Esophagus muscularis mucosa (tissue), 4 donors: Measurements from ENCODE around the gene DGLUCY. TPM values are rescaled to one million over a fixed set of nuclear protein-coding genes. Genes with fewer than 3 reads are reported as not detected.

Experiments used
- DNase-seq: peaks from one replicate; pipeline ENCODE4 v3.0.0-alpha.2; 2017; ENCODE audit errors: extremely low spot score
- H3K27ac ChIP-seq, 4 donors: fragments of 200-600 bp; sonication (generic); replicated peaks in 1 of 4; 1 replicate in 3 of 4; 2 replicates in 1 of 4; pipeline ENCODE4 v1.5.1; 2016 to 2019; ENCODE audit warnings: mild to moderate bottlenecking in 1 of 4
- H3K27me3 ChIP-seq, 4 donors: fragments of 200-600 bp; sonication (generic); one replicate each; pipeline versions ENCODE4 v1.5.1 to v1.6.0; 2016 to 2019
- H3K36me3 ChIP-seq, 4 donors: fragments of 200-600 bp; sonication (generic); one replicate each; pipeline ENCODE4 v1.5.1; 2016 to 2019
- H3K4me1 ChIP-seq, 4 donors: fragments of 200-600 bp; sonication (generic); one replicate each; pipeline ENCODE4 v1.5.1; 2016 to 2019
- H3K4me3 ChIP-seq, 4 donors: fragments of 200-600 bp; sonication (generic); 1 replicate in 2 of 4; 2 replicates in 2 of 4; pipeline ENCODE4 v1.5.1; 2016 to 2019; ENCODE audit warnings: mild to moderate bottlenecking in 4 of 4, moderate library complexity in 1 of 4
- H3K9me3 ChIP-seq, 4 donors: fragments of 200-600 bp; sonication (generic); 1 replicate in 3 of 4; 2 replicates in 1 of 4; pipeline ENCODE4 v1.5.1; 2016 to 2019
- EP300 ChIP-seq: sonication (generic); formaldehyde crosslinking; IDR thresholded peaks from one replicate; pipeline ENCODE4 v1.6.1; 2017; ENCODE audit warnings: antibody characterized with exemption
- POLR2A ChIP-seq: fragments of 450-650 bp; IDR thresholded peaks from one replicate; pipeline ENCODE4 v1.6.1; 2017; ENCODE audit warnings: antibody characterized with exemption, moderate library complexity, mild to moderate bottlenecking, low read depth
- POLR2AphosphoS5 ChIP-seq, 2 donors: sonication (generic); formaldehyde crosslinking; IDR thresholded peaks; one replicate each; pipeline ENCODE4 v1.6.1; 2017; ENCODE audit warnings: antibody characterized with exemption in 2 of 2
- WGBS: methylation state at CpG from one replicate; pipeline ENCODE4 v1.1.5; 2018; 5-methylcytosine and 5-hydroxymethylcytosine counted together
- intact Hi-C: fragments of 100-400 bp; cut with DNase I; formaldehyde crosslinking; loops from one replicate; pipeline ENCODE4 v1.15.1; 2023
- total RNA-seq, 4 donors: library from RNA; depleted of rRNA; stranded (reverse); fragments of >200 nt; gene quantifications; one replicate each; pipeline versions ENCODE4 v1.1.0 to v1.2.1, GENCODE V29; 2016
- TF ChIP-seq, protein P1 (sequence below), 3 experiments: fragments of 200-600 bp in 2 of 3; fragments of 450-650 bp in 1 of 3; sonication (generic) in 2 of 3; IDR thresholded peaks; one replicate each; pipeline ENCODE4 v1.5.1; 2017 to 2019; ENCODE audit warnings: antibody characterized with exemption in 3 of 3, mild to moderate bottlenecking in 2 of 3, moderate library complexity in 1 of 3

The DGLUCY gene
- total RNA-seq, 4 donors from 2014 or later, result 47.2 to 88.2 (median 66.5) TPM

DNA sequence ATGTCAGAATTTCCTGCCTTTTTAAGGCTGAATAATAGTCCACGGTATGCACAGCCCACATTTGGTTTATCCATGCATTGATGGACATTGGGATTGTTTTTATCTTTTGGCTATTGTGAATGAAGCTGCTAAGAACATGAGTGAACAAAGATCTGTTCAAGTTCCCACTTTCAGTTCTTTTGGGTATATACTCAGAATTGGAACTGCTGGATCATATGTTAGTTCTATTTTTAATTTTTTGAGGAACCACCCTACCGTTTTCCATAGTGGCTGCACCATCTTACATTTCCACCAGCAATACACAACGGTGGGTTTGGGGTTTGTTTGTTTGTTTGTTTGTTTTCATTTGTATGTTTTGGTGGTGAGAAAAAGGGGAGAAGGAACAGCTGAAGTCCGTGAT, 124.2 kb downstream of the DGLUCY start:
- no peak for DNase-seq
- TF ChIP-seq, protein P1, sequence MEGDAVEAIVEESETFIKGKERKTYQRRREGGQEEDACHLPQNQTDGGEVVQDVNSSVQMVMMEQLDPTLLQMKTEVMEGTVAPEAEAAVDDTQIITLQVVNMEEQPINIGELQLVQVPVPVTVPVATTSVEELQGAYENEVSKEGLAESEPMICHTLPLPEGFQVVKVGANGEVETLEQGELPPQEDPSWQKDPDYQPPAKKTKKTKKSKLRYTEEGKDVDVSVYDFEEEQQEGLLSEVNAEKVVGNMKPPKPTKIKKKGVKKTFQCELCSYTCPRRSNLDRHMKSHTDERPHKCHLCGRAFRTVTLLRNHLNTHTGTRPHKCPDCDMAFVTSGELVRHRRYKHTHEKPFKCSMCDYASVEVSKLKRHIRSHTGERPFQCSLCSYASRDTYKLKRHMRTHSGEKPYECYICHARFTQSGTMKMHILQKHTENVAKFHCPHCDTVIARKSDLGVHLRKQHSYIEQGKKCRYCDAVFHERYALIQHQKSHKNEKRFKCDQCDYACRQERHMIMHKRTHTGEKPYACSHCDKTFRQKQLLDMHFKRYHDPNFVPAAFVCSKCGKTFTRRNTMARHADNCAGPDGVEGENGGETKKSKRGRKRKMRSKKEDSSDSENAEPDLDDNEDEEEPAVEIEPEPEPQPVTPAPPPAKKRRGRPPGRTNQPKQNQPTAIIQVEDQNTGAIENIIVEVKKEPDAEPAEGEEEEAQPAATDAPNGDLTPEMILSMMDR (IDR thresholded peaks at IDR 0.05), result no peak
- TF ChIP-seq EP300, result no peak
- no peak for TF ChIP-seq POLR2A
- no peak for TF ChIP-seq POLR2AphosphoS5 (IDR thresholded peaks at IDR 0.05)
- Histone ChIP-seq H3K9me3 (no peaks in the 10 kb centered on the region), H3K36me3 (no peaks in the 10 kb centered on the region), H3K27me3 (peaks cover 0 to 5% (median 0%) of the 10 kb centered on the region in 4 donors), H3K4me3 (no peak overlapping the region), H3K27ac (no peak overlapping the region), H3K4me1 (peaks cover 0 to 11% (median 8%) of the 10 kb centered on the region in 4 donors)
- intact Hi-C loops, result no loop called here
- WGBS, result 76% methylated on average over 4 of the region's 4 CpGs

- peaks cover 0 to 15% (median 9%) of the 10 kb centered on the region in 4 donors for H3K4me1 ChIP-seq
- H3K27ac ChIP-seq, result no peak overlapping the region
- H3K36me3 ChIP-seq, result no peaks in the 10 kb centered on the region
- H3K9me3 ChIP-seq, result no peaks in the 10 kb centered on the region
- 77% methylated on average over 8 of the region's 8 CpGs for WGBS
- H3K27me3 ChIP-seq, result peaks cover 0 to 5% (median 0%) of the 10 kb centered on the region in 4 donors
- TF ChIP-seq, protein P1 (IDR thresholded peaks at IDR 0.05), result no peak
- TF ChIP-seq POLR2A (no peak), EP300 (no peak), POLR2AphosphoS5 (IDR thresholded peaks at IDR 0.05) (no peak)
- H3K4me3 ChIP-seq, result no peak overlapping the region
- intact Hi-C loops, result no loop called here
- no peak for DNase-seq
Measured at GRCh38 chr14:91238661-91239060, 124.8 kb downstream of the DGLUCY start.

DNA sequence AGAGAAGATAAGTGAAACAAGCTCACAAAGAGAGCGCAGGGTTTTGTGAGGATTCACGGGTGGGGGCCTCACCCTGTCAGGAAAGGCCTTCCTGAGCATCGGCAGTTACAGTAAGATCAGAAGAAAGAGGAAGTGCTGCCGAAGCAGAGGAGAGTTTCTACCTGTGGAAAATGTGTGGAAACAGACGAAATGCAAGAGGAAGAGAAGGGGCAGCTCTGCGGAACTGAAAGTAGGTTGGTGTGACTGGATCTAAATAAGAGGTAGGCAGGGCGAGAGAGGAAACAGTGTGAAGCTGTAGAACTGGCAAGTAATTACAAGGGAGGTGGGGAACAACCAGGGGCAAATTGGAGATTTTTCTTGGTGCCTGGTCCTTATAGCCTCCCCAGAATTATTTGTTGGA, 128.0 kb downstream of the DGLUCY start:
- Histone ChIP-seq H3K4me1 (peaks cover 10 to 31% (median 25%) of the 10 kb centered on the region in 4 donors), H3K9me3 (no peaks in the 10 kb centered on the region), H3K4me3 (peak overlapping the region in 2 of 4 donors; percentile 3 to 23), H3K36me3 (no peaks in the 10 kb centered on the region), H3K27ac (no peak overlapping the region), H3K27me3 (peaks cover 0 to 5% (median 0%) of the 10 kb centered on the region in 4 donors)
- no peak for DNase-seq
- no peak for TF ChIP-seq EP300
- no peak for TF ChIP-seq POLR2A
- no peak for TF ChIP-seq POLR2AphosphoS5 (IDR thresholded peaks at IDR 0.05)
- TF ChIP-seq, protein P1 (IDR thresholded peaks at IDR 0.05), result no peak
- WGBS, result 70% methylated on average over 7 of the region's 7 CpGs
- intact Hi-C loops, result no loop called here

DNA sequence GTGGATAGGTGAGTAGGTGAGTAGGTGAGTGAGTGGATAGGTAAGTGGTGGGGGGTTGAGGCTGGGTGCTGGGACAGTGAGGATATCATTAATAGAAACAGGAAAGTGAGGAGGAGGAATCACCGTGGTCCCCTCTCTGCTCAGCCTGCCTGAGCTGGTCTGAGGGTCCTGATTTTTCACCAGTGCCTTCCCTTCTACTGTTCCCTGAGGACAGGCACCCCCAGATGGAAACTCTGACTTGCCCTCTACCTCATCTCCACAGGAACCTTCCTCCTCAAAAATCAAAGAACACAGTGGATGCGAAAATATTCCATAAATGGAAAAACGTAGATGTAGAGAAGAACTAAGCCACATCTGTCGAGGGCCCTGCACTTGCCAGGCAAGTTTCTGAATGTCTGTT, 128.8 kb downstream of the DGLUCY start:
- Histone ChIP-seq H3K27ac (peak overlapping the region in 2 of 4 donors; percentile 19 to 42), H3K4me3 (peak overlapping the region in 2 of 4 donors; percentile 9 to 25), H3K36me3 (no peaks in the 10 kb centered on the region), H3K9me3 (no peaks in the 10 kb centered on the region), H3K4me1 (peaks cover 10 to 31% (median 25%) of the 10 kb centered on the region in 4 donors), H3K27me3 (peaks cover 0 to 5% (median 0%) of the 10 kb centered on the region in 4 donors)
- 89% methylated on average over 4 of the region's 4 CpGs for WGBS
- intact Hi-C loops, result no loop called here
- DNase-seq, result no peak
- no peak for TF ChIP-seq POLR2A
- TF ChIP-seq POLR2AphosphoS5 (IDR thresholded peaks at IDR 0.05), result no peak
- TF ChIP-seq EP300, result no peak
- TF ChIP-seq, protein P1 (IDR thresholded peaks at IDR 0.05), result no peak

GRCh38 chr14:91243074-91243471, 129.2 kb downstream of the DGLUCY start:
- Histone ChIP-seq H3K36me3 (no peaks in the 10 kb centered on the region), H3K4me1 (peaks cover 10 to 31% (median 25%) of the 10 kb centered on the region in 4 donors), H3K4me3 (peak overlapping the region; percentile 12 to 29 (median 24)), H3K27me3 (peaks cover 0 to 5% (median 0%) of the 10 kb centered on the region in 4 donors), H3K27ac (peak overlapping the region in 3 of 4 donors; percentile 19 to 65 (median 42)), H3K9me3 (no peaks in the 10 kb centered on the region)
- 81% methylated on average over 6 of the region's 6 CpGs for WGBS
- TF ChIP-seq EP300, result no peak
- TF ChIP-seq, protein P1 (IDR thresholded peaks at IDR 0.05), result no peak
- no peak for TF ChIP-seq POLR2AphosphoS5 (IDR thresholded peaks at IDR 0.05)
- no peak for TF ChIP-seq POLR2A
- intact Hi-C loops, result no loop called here
- no peak for DNase-seq
